Neural crest cell (in vitro differentiated cells): ENCODE data around the gene SETD2. TPM values are rescaled to one million over a fixed set of nuclear protein-coding genes. Genes with fewer than 3 reads are reported as not detected.
"Not testable (repeated sequence)": the region's sequence is repeated elsewhere in the genome, so short reads cannot be mapped to it uniquely, and the experiment has no call there.

Experiments used
- DNase-seq: peaks from one replicate; pipeline ENCODE4 v3.0.0; 2021; ENCODE audit warnings: low read depth, mixed read lengths, low spot score
- H3K27ac Mint-ChIP-seq: one replicate; pipeline ENCODE4 v1.8.0; 2021; ENCODE audit warnings: mild to moderate bottlenecking, mixed read lengths; ENCODE audit not compliant: unreplicated experiment
- H3K27me3 Mint-ChIP-seq: 2 replicates; pipeline ENCODE4 v1.8.0; 2021; ENCODE audit warnings: low read depth, mild to moderate bottlenecking, mixed read lengths
- H3K36me3 Mint-ChIP-seq: 2 replicates; pipeline ENCODE4 v1.8.0; 2021; ENCODE audit warnings: low read depth, mild to moderate bottlenecking, mixed read lengths
- H3K4me1 Mint-ChIP-seq: 2 replicates; pipeline ENCODE4 v1.8.0; 2021; ENCODE audit warnings: mixed read lengths
- H3K4me3 Mint-ChIP-seq: one replicate; pipeline ENCODE4 v1.8.0; 2021; ENCODE audit warnings: mild to moderate bottlenecking, mixed read lengths
- H3K9me3 Mint-ChIP-seq: 2 replicates; pipeline ENCODE4 v1.8.0; 2021; ENCODE audit warnings: mixed read lengths
- CTCF ChIP-seq: fragments of 200-600 bp; sonication (generic); conservative IDR thresholded peaks from 2 replicates; pipeline ENCODE4 v1.5.0; 2021; ENCODE audit warnings: antibody characterized with exemption, mild to moderate bottlenecking
- total RNA-seq: library from RNA; stranded (reverse); gene quantifications from 2 replicates; pipeline ENCODE4 v1.2.1, GENCODE V29; 2021

SETD2 gene
- total RNA-seq, 1 donor from 2014 or later = 52.7 TPM

- H3K27ac Mint-ChIP-seq = no peak overlapping the region
These were observed 33.4 kb upstream of the SETD2 start for GRCh38 chr3:47197287-47197686.

GRCh38 chr3:47194994-47195393 lies 31.1 kb upstream of the SETD2 start:
- Mint-ChIP-seq H3K36me3 (no peaks in the 10 kb centered on the region), H3K27ac (no peak overlapping the region), H3K4me3 (no peak overlapping the region), H3K27me3 (no peaks in the 10 kb centered on the region), H3K4me1 (no peaks in the 10 kb centered on the region), H3K9me3 (no peaks in the 10 kb centered on the region)
- TF ChIP-seq CTCF = no peak
- no peak for DNase-seq

More at GRCh38 chr3:47197287-47197686, 33.4 kb upstream of the SETD2 start:
- no peak for DNase-seq
- TF ChIP-seq CTCF = no peak
- Mint-ChIP-seq H3K4me3 (no peak overlapping the region), H3K9me3 (no peaks in the 10 kb centered on the region), H3K4me1 (no peaks in the 10 kb centered on the region), H3K36me3 (no peaks in the 10 kb centered on the region), H3K27me3 (no peaks in the 10 kb centered on the region)

GRCh38 chr3:47193871-47194859 lies 30.3 kb upstream of the SETD2 start:
- H3K4me3 Mint-ChIP-seq = no peak overlapping the region
- H3K27me3 Mint-ChIP-seq = no peaks in the 10 kb centered on the region
- no peak overlapping the region for H3K27ac Mint-ChIP-seq
- no peak for TF ChIP-seq CTCF
- no peak for DNase-seq
- H3K9me3 Mint-ChIP-seq = no peaks in the 10 kb centered on the region
- H3K36me3 Mint-ChIP-seq = no peaks in the 10 kb centered on the region
- H3K4me1 Mint-ChIP-seq = no peaks in the 10 kb centered on the region

GRCh38 chr3:47186285-47186684 lies 22.4 kb upstream of the SETD2 start:
- TF ChIP-seq CTCF = no peak
- DNase-seq = no peak
- Mint-ChIP-seq H3K36me3 (no peaks in the 10 kb centered on the region), H3K4me1 (no peaks in the 10 kb centered on the region), H3K27ac (no peak overlapping the region), H3K27me3 (no peaks in the 10 kb centered on the region), H3K4me3 (no peak overlapping the region), H3K9me3 (no peaks in the 10 kb centered on the region)

- H3K27me3 Mint-ChIP-seq, H3K4me1 Mint-ChIP-seq, H3K9me3 Mint-ChIP-seq, H3K36me3 Mint-ChIP-seq, H3K4me3 Mint-ChIP-seq, H3K27ac Mint-ChIP-seq, DNase-seq: not testable (repeated sequence)
These were observed 17.8 kb upstream of the SETD2 start for GRCh38 chr3:47181685-47182084.

- not testable (repeated sequence) for H3K36me3 Mint-ChIP-seq, H3K27ac Mint-ChIP-seq, H3K9me3 Mint-ChIP-seq
These were observed 16.1 kb upstream of the SETD2 start for GRCh38 chr3:47180011-47180410.

More at GRCh38 chr3:47180011-47180410, 16.1 kb upstream of the SETD2 start:
- H3K27me3 Mint-ChIP-seq, H3K4me1 Mint-ChIP-seq, H3K4me3 Mint-ChIP-seq, DNase-seq: not testable (repeated sequence)
